HepG2 (cell line): ENCODE data around the gene AGBL3. TPM values are rescaled to one million over a fixed set of nuclear protein-coding genes. Genes with fewer than 3 reads are reported as not detected.

Experiments used
- BRCA1 ChIP-seq: sonication (generic); formaldehyde crosslinking; IDR thresholded peaks from 2 replicates; pipeline ENCODE4 v1.4.0; 2020; ENCODE audit warnings: missing genetic modification reagents
- ESRRA ChIP-seq: sonication (generic); formaldehyde crosslinking; IDR thresholded peaks from 2 replicates; pipeline ENCODE4 v1.5.1; 2020; ENCODE audit warnings: mild to moderate bottlenecking, low read depth, missing genetic modification reagents
- HMG20A ChIP-seq: IDR thresholded peaks from 2 replicates; pipeline ENCODE4 v1.6.1; 2016; ENCODE audit warnings: borderline replicate concordance
- JUNB ChIP-seq: sonication (generic); formaldehyde crosslinking; IDR thresholded peaks from 2 replicates; pipeline ENCODE4 v1.8.0; 2022; ENCODE audit warnings: missing genetic modification reagents, mild to moderate bottlenecking, borderline replicate concordance
- MTA3 ChIP-seq: sonication (generic); formaldehyde crosslinking; IDR thresholded peaks from 2 replicates; pipeline ENCODE4 v1.4.0; 2020; ENCODE audit warnings: missing genetic modification reagents
- NFKBIZ ChIP-seq: IDR thresholded peaks from 2 replicates; pipeline ENCODE4 v1.6.1; 2018; ENCODE audit warnings: missing genetic modification reagents, missing compliant biosample characterization
- PITX1 ChIP-seq: sonication (generic); formaldehyde crosslinking; IDR thresholded peaks from 2 replicates; pipeline ENCODE4 v1.5.1; 2020; ENCODE audit warnings: mild to moderate bottlenecking, missing genetic modification reagents
- RBM39 ChIP-seq: fragments of 200-400 bp; formaldehyde crosslinking; IDR thresholded peaks from one replicate; pipeline ENCODE4 v1.6.1; 2018; ENCODE audit warnings: antibody characterized with exemption, mild to moderate bottlenecking, low read depth, low read length; ENCODE audit not compliant: poor library complexity, severe bottlenecking
- SP5 ChIP-seq: IDR thresholded peaks from 2 replicates; pipeline ENCODE4 v1.6.1; 2016; ENCODE audit warnings: low read depth, borderline replicate concordance
- SRSF9 ChIP-seq: fragments of 200-400 bp; formaldehyde crosslinking; IDR thresholded peaks from 2 replicates; pipeline ENCODE4 v1.6.1; 2018; ENCODE audit warnings: borderline replicate concordance, mild to moderate bottlenecking, low read depth, low read length; ENCODE audit not compliant: insufficient read depth, poor library complexity, severe bottlenecking
- SRY ChIP-seq: sonication (generic); formaldehyde crosslinking; IDR thresholded peaks from 2 replicates; pipeline ENCODE4 v1.8.0; 2022; ENCODE audit warnings: mild to moderate bottlenecking, missing genetic modification reagents
- ZNF326 ChIP-seq: sonication (generic); formaldehyde crosslinking; IDR thresholded peaks from 2 replicates; pipeline ENCODE4 v1.4.0; 2020; ENCODE audit warnings: missing genetic modification reagents, borderline replicate concordance
- ZSCAN9 ChIP-seq: IDR thresholded peaks from 2 replicates; pipeline ENCODE4 v1.6.1; 2016; ENCODE audit warnings: borderline replicate concordance
- polyA plus RNA-seq, 8 experiments: library from polyadenylated mRNA; depleted of rRNA in 3 of 8; stranded (reverse) in 7 of 8; unstranded in 1 of 8; fragments of >200 nt; fragmentation: Illumina TruSeq in 4 of 8; extraction: Trizol in 4 of 8; gene quantifications; 2 replicates each; pipeline versions ENCODE4 v1.2.1 to v1.2.3, GENCODE V29; 2011 to 2016; ENCODE audit warnings: low read depth in 4 of 8, missing spikeins in 1 of 8, mixed read lengths in 1 of 8; ENCODE audit not compliant: insufficient read depth in 1 of 8
- total RNA-seq, 5 experiments: library from RNA; depleted of rRNA; stranded (reverse); fragments of >200 nt; fragmentation: Illumina TruSeq; extraction: Trizol; gene quantifications; 2 replicates each; pipeline ENCODE4 v1.2.3, GENCODE V29; 2016; ENCODE audit warnings: low read depth in 1 of 5
- TF ChIP-seq, protein P1 (sequence below): sonication (generic); formaldehyde crosslinking; IDR thresholded peaks from 2 replicates; pipeline ENCODE4 v1.4.0; 2020; ENCODE audit warnings: missing genetic modification reagents
- TF ChIP-seq, protein P2 (sequence below): sonication (generic); formaldehyde crosslinking; IDR thresholded peaks from 2 replicates; pipeline ENCODE4 v1.4.0; 2020; ENCODE audit warnings: missing genetic modification reagents
- TF ChIP-seq, protein P3 (sequence below): sonication (generic); formaldehyde crosslinking; IDR thresholded peaks from 2 replicates; pipeline ENCODE4 v1.4.0; 2020; ENCODE audit warnings: mild to moderate bottlenecking, missing genetic modification reagents
- TF ChIP-seq, protein P4 (sequence below): sonication (generic); formaldehyde crosslinking; IDR thresholded peaks from 2 replicates; pipeline ENCODE4 v1.4.0; 2020; ENCODE audit warnings: missing genetic modification reagents, mild to moderate bottlenecking, borderline replicate concordance

The AGBL3 gene
- total and polyA plus RNA-seq, 2 of the 13 experiments (the other 11 are each of a cell fraction or from before 2014, with no cell fraction given) = 2.2 to 7.2 TPM

DNA sequence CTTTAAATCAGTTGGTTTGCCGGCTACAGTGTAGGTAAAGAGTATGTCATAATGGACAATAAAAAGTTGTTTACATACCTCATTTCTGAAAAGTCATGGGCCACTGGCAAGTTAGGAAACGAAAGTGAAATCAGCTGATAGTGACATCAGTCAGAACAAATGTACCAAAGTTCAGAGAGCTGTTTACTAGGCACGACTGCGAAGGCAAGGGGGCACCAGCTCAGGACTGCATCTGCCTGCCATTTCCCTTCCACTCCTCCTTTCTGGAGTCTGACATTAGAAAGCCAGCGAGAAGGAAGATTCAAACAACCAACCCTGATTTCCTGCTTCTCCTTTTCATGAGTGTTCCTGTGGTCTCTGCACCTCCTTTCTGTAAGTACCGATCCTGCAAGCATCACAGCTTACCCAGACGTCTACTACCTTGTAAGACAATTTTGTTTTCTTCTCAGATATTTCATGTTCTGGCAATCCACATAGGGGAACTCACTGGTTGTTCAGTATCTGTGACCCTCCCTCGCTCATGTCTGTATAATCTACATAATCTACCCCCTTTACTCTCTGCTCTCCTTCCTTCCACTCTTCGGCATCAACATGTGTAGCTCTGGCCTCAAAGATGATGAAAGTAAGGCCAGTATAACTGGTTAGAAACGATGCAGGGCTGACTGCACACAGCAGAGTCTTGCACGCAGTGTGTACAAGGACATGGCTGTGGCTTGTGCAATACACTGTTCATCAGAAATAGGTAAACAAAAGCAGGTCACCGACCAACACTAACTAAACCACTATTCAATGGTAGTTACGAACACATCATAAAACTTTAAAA, 161.8 kb downstream of the AGBL3 start, which contains the start of gene TMEM140 (continued):
- peak; percentile 8; the same call in 1 of the 2 replicates for TF ChIP-seq SP5
- TF ChIP-seq, protein P1, sequence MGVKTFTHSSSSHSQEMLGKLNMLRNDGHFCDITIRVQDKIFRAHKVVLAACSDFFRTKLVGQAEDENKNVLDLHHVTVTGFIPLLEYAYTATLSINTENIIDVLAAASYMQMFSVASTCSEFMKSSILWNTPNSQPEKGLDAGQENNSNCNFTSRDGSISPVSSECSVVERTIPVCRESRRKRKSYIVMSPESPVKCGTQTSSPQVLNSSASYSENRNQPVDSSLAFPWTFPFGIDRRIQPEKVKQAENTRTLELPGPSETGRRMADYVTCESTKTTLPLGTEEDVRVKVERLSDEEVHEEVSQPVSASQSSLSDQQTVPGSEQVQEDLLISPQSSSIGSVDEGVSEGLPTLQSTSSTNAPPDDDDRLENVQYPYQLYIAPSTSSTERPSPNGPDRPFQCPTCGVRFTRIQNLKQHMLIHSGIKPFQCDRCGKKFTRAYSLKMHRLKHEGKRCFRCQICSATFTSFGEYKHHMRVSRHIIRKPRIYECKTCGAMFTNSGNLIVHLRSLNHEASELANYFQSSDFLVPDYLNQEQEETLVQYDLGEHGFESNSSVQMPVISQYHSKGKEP (CRISPR knock-in tag) = peak; percentile 36
- no peak for TF ChIP-seq RBM39
- TF ChIP-seq, protein P2, sequence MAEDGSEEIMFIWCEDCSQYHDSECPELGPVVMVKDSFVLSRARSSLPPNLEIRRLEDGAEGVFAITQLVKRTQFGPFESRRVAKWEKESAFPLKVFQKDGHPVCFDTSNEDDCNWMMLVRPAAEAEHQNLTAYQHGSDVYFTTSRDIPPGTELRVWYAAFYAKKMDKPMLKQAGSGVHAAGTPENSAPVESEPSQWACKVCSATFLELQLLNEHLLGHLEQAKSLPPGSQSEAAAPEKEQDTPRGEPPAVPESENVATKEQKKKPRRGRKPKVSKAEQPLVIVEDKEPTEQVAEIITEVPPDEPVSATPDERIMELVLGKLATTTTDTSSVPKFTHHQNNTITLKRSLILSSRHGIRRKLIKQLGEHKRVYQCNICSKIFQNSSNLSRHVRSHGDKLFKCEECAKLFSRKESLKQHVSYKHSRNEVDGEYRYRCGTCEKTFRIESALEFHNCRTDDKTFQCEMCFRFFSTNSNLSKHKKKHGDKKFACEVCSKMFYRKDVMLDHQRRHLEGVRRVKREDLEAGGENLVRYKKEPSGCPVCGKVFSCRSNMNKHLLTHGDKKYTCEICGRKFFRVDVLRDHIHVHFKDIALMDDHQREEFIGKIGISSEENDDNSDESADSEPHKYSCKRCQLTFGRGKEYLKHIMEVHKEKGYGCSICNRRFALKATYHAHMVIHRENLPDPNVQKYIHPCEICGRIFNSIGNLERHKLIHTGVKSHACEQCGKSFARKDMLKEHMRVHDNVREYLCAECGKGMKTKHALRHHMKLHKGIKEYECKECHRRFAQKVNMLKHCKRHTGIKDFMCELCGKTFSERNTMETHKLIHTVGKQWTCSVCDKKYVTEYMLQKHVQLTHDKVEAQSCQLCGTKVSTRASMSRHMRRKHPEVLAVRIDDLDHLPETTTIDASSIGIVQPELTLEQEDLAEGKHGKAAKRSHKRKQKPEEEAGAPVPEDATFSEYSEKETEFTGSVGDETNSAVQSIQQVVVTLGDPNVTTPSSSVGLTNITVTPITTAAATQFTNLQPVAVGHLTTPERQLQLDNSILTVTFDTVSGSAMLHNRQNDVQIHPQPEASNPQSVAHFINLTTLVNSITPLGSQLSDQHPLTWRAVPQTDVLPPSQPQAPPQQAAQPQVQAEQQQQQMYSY = no peak
- TF ChIP-seq HMG20A (CRISPR knock-in tag) = peak; percentile 54; the same call in 1 of the 2 replicates
- TF ChIP-seq MTA3 = no peak
- TF ChIP-seq JUNB (CRISPR knock-in tag) = no peak; the same call in 1 of the 2 replicates
- TF ChIP-seq ESRRA (CRISPR knock-in tag) = 0 out of 2 replicates have a peak, but pooled peaks have one; percentile 23
- TF ChIP-seq SRSF9 = no peak
- no peak; the same call in 1 of the 2 replicates for TF ChIP-seq ZNF326 (CRISPR knock-in tag)
- TF ChIP-seq SRY (CRISPR knock-in tag) = no peak
- TF ChIP-seq, protein P3, sequence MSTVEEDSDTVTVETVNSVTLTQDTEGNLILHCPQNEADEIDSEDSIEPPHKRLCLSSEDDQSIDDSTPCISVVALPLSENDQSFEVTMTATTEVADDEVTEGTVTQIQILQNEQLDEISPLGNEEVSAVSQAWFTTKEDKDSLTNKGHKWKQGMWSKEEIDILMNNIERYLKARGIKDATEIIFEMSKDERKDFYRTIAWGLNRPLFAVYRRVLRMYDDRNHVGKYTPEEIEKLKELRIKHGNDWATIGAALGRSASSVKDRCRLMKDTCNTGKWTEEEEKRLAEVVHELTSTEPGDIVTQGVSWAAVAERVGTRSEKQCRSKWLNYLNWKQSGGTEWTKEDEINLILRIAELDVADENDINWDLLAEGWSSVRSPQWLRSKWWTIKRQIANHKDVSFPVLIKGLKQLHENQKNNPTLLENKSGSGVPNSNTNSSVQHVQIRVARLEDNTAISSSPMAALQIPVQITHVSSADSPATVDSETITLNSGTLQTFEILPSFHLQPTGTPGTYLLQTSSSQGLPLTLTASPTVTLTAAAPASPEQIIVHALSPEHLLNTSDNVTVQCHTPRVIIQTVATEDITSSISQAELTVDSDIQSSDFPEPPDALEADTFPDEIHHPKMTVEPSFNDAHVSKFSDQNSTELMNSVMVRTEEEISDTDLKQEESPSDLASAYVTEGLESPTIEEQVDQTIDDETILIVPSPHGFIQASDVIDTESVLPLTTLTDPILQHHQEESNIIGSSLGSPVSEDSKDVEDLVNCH (CRISPR knock-in tag) = no peak
- peak; percentile 23; the same call in 1 of the 2 replicates for TF ChIP-seq ZSCAN9
- TF ChIP-seq BRCA1 (CRISPR knock-in tag) = no peak
- TF ChIP-seq PITX1 (CRISPR knock-in tag) = no peak; the same call in 1 of the 2 replicates
- TF ChIP-seq, protein P4, sequence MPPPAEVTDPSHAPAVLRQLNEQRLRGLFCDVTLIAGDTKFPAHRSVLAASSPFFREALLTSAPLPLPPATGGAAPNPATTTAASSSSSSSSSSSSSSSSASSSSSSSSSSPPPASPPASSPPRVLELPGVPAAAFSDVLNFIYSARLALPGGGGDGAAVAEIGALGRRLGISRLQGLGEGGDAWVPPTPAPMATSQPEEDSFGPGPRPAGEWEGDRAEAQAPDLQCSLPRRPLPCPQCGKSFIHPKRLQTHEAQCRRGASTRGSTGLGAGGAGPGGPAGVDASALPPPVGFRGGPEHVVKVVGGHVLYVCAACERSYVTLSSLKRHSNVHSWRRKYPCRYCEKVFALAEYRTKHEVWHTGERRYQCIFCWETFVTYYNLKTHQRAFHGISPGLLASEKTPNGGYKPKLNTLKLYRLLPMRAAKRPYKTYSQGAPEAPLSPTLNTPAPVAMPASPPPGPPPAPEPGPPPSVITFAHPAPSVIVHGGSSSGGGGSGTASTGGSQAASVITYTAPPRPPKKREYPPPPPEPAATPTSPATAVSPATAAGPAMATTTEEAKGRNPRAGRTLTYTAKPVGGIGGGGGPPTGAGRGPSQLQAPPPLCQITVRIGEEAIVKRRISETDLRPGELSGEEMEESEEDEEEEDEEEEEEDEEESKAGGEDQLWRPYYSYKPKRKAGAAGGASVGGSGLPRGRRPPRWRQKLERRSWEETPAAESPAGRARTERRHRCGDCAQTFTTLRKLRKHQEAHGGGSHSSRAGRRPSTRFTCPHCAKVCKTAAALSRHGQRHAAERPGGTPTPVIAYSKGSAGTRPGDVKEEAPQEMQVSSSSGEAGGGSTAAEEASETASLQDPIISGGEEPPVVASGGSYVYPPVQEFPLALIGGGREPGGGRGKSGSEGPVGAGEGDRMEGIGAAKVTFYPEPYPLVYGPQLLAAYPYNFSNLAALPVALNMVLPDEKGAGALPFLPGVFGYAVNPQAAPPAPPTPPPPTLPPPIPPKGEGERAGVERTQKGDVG = 0 out of 2 replicates have a peak, but pooled peaks have one; percentile 67
- peak; percentile 54; the same call in 1 of the 2 replicates for TF ChIP-seq NFKBIZ
